ENCODE measurements around the gene ICA1. TPM values are rescaled to one million over a fixed set of nuclear protein-coding genes. Genes with fewer than 3 reads are reported as not detected.
"Not testable (repeated sequence)": the region's sequence is repeated elsewhere in the genome, so short reads cannot be mapped to it uniquely, and the experiment has no call there.

ICA1 gene
- total RNA-seq, 5 donors from 2014 or later (not counting 1 experiment from before 2014, with no cell fraction given) = 0.82 to 2.4 (median 1.1) TPM

GRCh38 chr7:8297023-8297422, 35.1 kb upstream of the ICA1 start:
- H3K4me3 Mint-ChIP-seq; H3K36me3 ChIP-seq (ENCODE audit: control insufficient read depth in 2 of 2, extremely low read depth in 1 of 2, insufficient read depth in 1 of 2, low read length in 1 of 2); H3K4me1 Mint-ChIP-seq; DNase-seq; H3K36me3 Mint-ChIP-seq; H3K4me3 ChIP-seq (ENCODE audit: control insufficient read depth in 1 of 2, extremely low read depth in 1 of 2, low read length in 1 of 2); H3K9me3 Mint-ChIP-seq; H3K27ac Mint-ChIP-seq; H3K27me3 ChIP-seq (replicated peaks in 1 of 2; ENCODE audit: control insufficient read depth in 2 of 2, extremely low read depth in 1 of 2, insufficient read depth in 2 of 2, low read length in 1 of 2); H3K4me1 ChIP-seq (ENCODE audit: control insufficient read depth in 1 of 2, extremely low read depth in 1 of 2, insufficient read depth in 2 of 2, low read length in 2 of 2); POLR2A ChIA-PET; H3K9me3 ChIP-seq; ATAC-seq (replicated peaks in 1 of 4); H3K27ac ChIP-seq (ENCODE audit: low read length): not testable (repeated sequence)
- H3K27me3 Mint-ChIP-seq = peaks cover 14 to 20% of the 10 kb centered on the region in 2 donors
- CTCF ChIA-PET = interaction anchor here in 1 of 2 donors (0.6 kb wide), 1 partner anchor 9 kb away, joined by 3 read pairs; no protein-coding TSS in a partner anchor
- WGBS (ENCODE audit: insufficient coverage) = 100% methylated on average over 1 of the region's 7 CpGs

GRCh38 chr7:8296362-8296659, 34.3 kb upstream of the ICA1 start:
- H3K9me3 Mint-ChIP-seq = no peaks in the 10 kb centered on the region
- H3K36me3 Mint-ChIP-seq = no peaks in the 10 kb centered on the region
- CTCF ChIA-PET = interaction anchor here (0.7 to 1.7 kb wide), 22 partner anchors 9 to 1194 kb away, joined by 3 to 14 read pairs (median 4); no protein-coding TSS in a partner anchor
- peaks cover 0 to 3% of the 10 kb centered on the region in 2 experiments for H3K27me3 ChIP-seq (replicated peaks in 1 of 2; ENCODE audit: control insufficient read depth in 2 of 2, extremely low read depth in 1 of 2, insufficient read depth in 2 of 2, low read length in 1 of 2)
- H3K9me3 ChIP-seq = no peaks in the 10 kb centered on the region
- WGBS (ENCODE audit: insufficient coverage) = no CpG with 5 or more reads among the region's 1 CpG
- H3K27ac ChIP-seq (ENCODE audit: low read length) = no peak overlapping the region
- H3K4me3 Mint-ChIP-seq = no peak overlapping the region
- H3K4me3 ChIP-seq (ENCODE audit: control insufficient read depth in 1 of 2, extremely low read depth in 1 of 2, low read length in 1 of 2) = no peak overlapping the region
- no peak overlapping the region for H3K27ac Mint-ChIP-seq
- no peaks in the 10 kb centered on the region for H3K36me3 ChIP-seq (ENCODE audit: control insufficient read depth in 2 of 2, extremely low read depth in 1 of 2, insufficient read depth in 1 of 2, low read length in 1 of 2)
- H3K27me3 Mint-ChIP-seq = peaks cover 16 to 20% of the 10 kb centered on the region in 2 donors
- H3K4me1 Mint-ChIP-seq = peaks cover 0 to 3% (median 3%) of the 10 kb centered on the region in 3 donors
- ATAC-seq (replicated peaks in 1 of 4) (no peak), DNase-seq (no peak)
- POLR2A ChIA-PET = no interaction called here
- H3K4me1 ChIP-seq (ENCODE audit: control insufficient read depth in 1 of 2, extremely low read depth in 1 of 2, insufficient read depth in 2 of 2, low read length in 2 of 2) = no peaks in the 10 kb centered on the region

DNA sequence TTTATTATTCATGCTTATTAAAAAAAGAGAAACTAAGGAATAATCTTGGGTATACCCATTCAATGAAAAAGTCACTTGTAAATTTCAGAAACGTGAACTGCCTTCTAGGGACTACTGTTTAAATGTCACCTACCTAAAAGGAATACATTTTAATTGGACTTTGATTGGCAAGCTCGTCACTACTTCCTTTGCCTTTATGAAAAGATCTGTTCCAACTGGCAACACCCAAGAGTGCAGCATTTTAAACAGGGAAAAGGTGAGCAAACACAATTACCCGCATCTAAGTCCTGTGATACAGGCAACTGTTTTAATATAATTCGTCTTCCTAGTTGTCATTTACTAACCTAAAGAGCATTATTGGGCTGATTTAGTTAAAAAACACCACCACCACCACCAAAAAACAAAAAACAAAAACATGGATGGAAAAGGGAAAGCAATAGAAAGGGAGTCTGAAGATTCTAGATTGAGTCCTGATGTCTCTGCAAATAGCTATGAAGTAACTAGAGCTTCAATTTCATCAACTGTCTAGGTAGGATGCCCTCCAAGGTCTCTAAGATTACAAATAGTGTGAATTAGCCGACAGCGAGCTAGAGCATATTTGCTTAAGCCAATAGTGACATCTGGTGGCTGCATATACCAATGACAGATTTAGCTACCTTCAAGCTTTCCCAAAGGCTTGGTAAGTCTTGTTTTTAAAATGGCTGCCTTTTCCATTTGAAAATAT, 33.8 kb upstream of the ICA1 start:
- Histone ChIP-seq H3K4me1 (ENCODE audit: control insufficient read depth in 1 of 2, extremely low read depth in 1 of 2, insufficient read depth in 2 of 2, low read length in 2 of 2) (no peaks in the 10 kb centered on the region), H3K27me3 (replicated peaks in 1 of 2; ENCODE audit: control insufficient read depth in 2 of 2, extremely low read depth in 1 of 2, insufficient read depth in 2 of 2, low read length in 1 of 2) (peaks cover 0 to 3% of the 10 kb centered on the region in 2 experiments), H3K27ac (ENCODE audit: low read length) (no peak overlapping the region), H3K9me3 (no peaks in the 10 kb centered on the region), H3K4me3 (ENCODE audit: control insufficient read depth in 1 of 2, extremely low read depth in 1 of 2, low read length in 1 of 2) (no peak overlapping the region), H3K36me3 (ENCODE audit: control insufficient read depth in 2 of 2, extremely low read depth in 1 of 2, insufficient read depth in 1 of 2, low read length in 1 of 2) (no peaks in the 10 kb centered on the region)
- DNase-seq (peak in 20 of 35 experiments; percentile 1 to 81 (median 10)), ATAC-seq (replicated peaks in 1 of 4) (peak; percentile 65 to 78 (median 71))
- ChIA-PET POLR2A (no interaction called here), CTCF (interaction anchor here (0.5 to 1.7 kb wide), 23 partner anchors 10 to 1194 kb away, joined by 3 to 14 read pairs (median 4); no protein-coding TSS in a partner anchor)
- WGBS (ENCODE audit: insufficient coverage) = 71% methylated on average over 1 of the region's 6 CpGs
- peaks cover 0 to 3% (median 3%) of the 10 kb centered on the region in 3 donors for H3K4me1 Mint-ChIP-seq
- H3K36me3 Mint-ChIP-seq = no peaks in the 10 kb centered on the region
- no peaks in the 10 kb centered on the region for H3K9me3 Mint-ChIP-seq
- peaks cover 16 to 20% of the 10 kb centered on the region in 2 donors for H3K27me3 Mint-ChIP-seq
- H3K4me3 Mint-ChIP-seq = no peak overlapping the region
- no peak overlapping the region for H3K27ac Mint-ChIP-seq

DNA sequence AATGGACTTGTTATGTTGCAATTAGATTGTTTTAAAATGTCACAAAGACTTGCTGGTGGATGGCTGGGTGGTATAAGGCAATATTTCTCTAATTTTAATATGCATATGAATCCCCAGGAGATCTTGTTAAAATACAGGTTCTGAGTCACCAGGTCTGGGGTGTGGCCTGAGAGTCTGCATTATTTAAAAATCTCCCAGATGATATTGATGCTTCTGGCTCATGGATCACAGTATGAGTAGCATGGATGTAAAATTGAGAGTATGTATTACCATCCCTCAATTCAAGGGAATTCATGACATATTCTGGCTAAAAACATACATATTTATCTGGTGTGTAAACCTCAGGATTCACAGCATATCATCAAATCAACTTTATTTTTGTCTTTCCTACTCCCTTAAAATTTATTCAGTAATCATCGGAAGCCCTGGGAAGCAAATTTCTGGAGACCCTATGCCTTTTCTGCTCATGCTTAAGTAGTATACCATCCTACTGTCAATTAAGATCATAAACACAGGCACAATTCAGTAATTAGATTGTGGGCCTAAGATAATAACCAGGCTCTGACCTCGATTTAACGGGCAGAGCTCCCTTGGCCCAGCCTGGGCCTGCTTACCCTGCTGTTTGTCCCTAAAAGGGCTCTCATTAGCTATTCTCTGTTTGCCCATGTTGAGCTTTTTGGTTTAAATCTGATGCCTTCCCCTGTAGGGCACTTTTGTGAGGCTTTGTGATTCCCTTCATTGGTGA, 29.6 kb upstream of the ICA1 start:
- no peak overlapping the region for H3K4me3 Mint-ChIP-seq
- no peaks in the 10 kb centered on the region for H3K4me1 ChIP-seq (ENCODE audit: control insufficient read depth in 1 of 2, extremely low read depth in 1 of 2, insufficient read depth in 2 of 2, low read length in 2 of 2)
- ATAC-seq (replicated peaks in 1 of 4) (no peak), DNase-seq (no peak)
- no peak overlapping the region for H3K27ac Mint-ChIP-seq
- no peaks in the 10 kb centered on the region for H3K9me3 ChIP-seq
- peaks cover 0 to 3% of the 10 kb centered on the region in 2 experiments for H3K27me3 ChIP-seq (replicated peaks in 1 of 2; ENCODE audit: control insufficient read depth in 2 of 2, extremely low read depth in 1 of 2, insufficient read depth in 2 of 2, low read length in 1 of 2)
- no peaks in the 10 kb centered on the region for H3K36me3 ChIP-seq (ENCODE audit: control insufficient read depth in 2 of 2, extremely low read depth in 1 of 2, insufficient read depth in 1 of 2, low read length in 1 of 2)
- no peak overlapping the region for H3K27ac ChIP-seq (ENCODE audit: low read length)
- no CpG with 5 or more reads among the region's 3 CpGs for WGBS (ENCODE audit: insufficient coverage)
- H3K36me3 Mint-ChIP-seq = no peaks in the 10 kb centered on the region
- peaks cover 22 to 25% of the 10 kb centered on the region in 2 donors for H3K27me3 Mint-ChIP-seq
- ChIA-PET POLR2A (no interaction called here), CTCF (no interaction called here)
- no peaks in the 10 kb centered on the region for H3K9me3 Mint-ChIP-seq
- H3K4me3 ChIP-seq (ENCODE audit: control insufficient read depth in 1 of 2, extremely low read depth in 1 of 2, low read length in 1 of 2) = no peak overlapping the region
- H3K4me1 Mint-ChIP-seq = peaks cover 0 to 3% (median 3%) of the 10 kb centered on the region in 3 donors

DNA sequence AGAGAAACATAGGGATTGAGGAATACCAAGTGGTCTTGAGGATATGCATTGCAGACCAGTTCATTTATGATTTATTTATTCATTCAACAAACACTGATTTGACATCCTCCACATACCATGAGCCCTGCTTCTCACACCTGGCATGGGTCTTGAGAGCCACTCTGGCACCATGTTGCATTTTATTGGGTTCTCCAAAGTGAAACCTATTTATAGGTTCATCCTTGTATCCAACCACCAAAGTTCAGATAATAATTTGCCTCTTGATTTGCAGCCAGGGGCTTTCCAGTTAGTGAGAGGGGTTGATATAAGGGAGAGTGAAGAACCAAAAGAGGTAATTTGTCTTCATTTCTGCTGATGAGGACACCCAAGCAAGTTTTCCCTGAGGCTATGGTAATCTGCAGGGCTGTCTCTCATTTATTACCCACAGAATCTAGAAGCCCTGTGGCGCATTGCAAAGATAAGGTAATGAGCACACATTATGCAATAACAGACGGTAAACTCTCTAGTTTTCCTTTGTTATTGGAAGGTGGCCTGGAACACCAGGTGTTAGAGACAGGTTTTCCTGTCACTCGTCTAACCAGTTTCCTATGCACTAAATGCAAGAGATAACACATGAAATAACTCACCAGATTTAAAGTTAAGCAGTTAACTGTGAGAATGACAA, 28.8 kb upstream of the ICA1 start:
- no peaks in the 10 kb centered on the region for H3K4me1 ChIP-seq (ENCODE audit: control insufficient read depth in 1 of 2, extremely low read depth in 1 of 2, insufficient read depth in 2 of 2, low read length in 2 of 2)
- Mint-ChIP-seq H3K9me3 (no peaks in the 10 kb centered on the region), H3K4me3 (no peak overlapping the region), H3K27me3 (peaks cover 19 to 22% of the 10 kb centered on the region in 2 donors), H3K4me1 (peaks cover 0 to under 1% (median under 1%) of the 10 kb centered on the region in 3 donors), H3K27ac (no peak overlapping the region), H3K36me3 (no peaks in the 10 kb centered on the region)
- ATAC-seq (replicated peaks in 1 of 4) (no peak), DNase-seq (no peak)
- no peaks in the 10 kb centered on the region for H3K36me3 ChIP-seq (ENCODE audit: control insufficient read depth in 2 of 2, extremely low read depth in 1 of 2, insufficient read depth in 1 of 2, low read length in 1 of 2)
- H3K4me3 ChIP-seq (ENCODE audit: control insufficient read depth in 1 of 2, extremely low read depth in 1 of 2, low read length in 1 of 2) = no peak overlapping the region
- POLR2A ChIA-PET = no interaction called here
- no peak overlapping the region for H3K27ac ChIP-seq (ENCODE audit: low read length)
- no CpG with 5 or more reads among the region's 3 CpGs for WGBS (ENCODE audit: insufficient coverage)
- H3K27me3 ChIP-seq (replicated peaks in 1 of 2; ENCODE audit: control insufficient read depth in 2 of 2, extremely low read depth in 1 of 2, insufficient read depth in 2 of 2, low read length in 1 of 2) = peaks cover 0 to 3% of the 10 kb centered on the region in 2 experiments
- no peaks in the 10 kb centered on the region for H3K9me3 ChIP-seq
- CTCF ChIA-PET = no interaction called here

DNA sequence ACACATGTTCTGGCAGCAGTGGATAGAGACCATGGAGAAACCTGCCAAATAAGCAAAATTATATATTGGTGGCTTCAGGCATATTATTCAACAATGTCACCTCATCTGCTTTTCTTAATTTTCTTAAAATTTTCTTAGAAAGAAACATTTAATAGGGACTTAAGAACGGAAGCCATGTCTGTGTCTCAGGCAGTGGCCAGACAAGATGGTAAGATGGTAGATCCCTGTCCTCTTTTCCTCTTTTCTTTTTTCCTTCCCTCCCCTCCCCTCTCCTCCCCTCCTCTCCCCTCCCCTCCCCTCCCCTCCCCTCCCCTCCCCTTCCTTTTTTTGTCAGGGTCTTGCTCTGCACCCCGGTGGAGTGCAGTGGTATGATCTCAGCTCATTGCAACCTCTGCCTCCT, 24.2 kb upstream of the ICA1 start:
- Mint-ChIP-seq H3K9me3 (no peaks in the 10 kb centered on the region), H3K4me3 (no peak overlapping the region), H3K27ac (no peak overlapping the region), H3K36me3 (no peaks in the 10 kb centered on the region), H3K4me1 (no peaks in the 10 kb centered on the region), H3K27me3 (peaks cover 7% of the 10 kb centered on the region in 2 donors)
- Histone ChIP-seq H3K9me3 (no peaks in the 10 kb centered on the region), H3K4me3 (ENCODE audit: control insufficient read depth in 1 of 2, extremely low read depth in 1 of 2, low read length in 1 of 2) (no peak overlapping the region), H3K4me1 (ENCODE audit: control insufficient read depth in 1 of 2, extremely low read depth in 1 of 2, insufficient read depth in 2 of 2, low read length in 2 of 2) (no peaks in the 10 kb centered on the region), H3K27ac (ENCODE audit: low read length) (no peak overlapping the region), H3K27me3 (replicated peaks in 1 of 2; ENCODE audit: control insufficient read depth in 2 of 2, extremely low read depth in 1 of 2, insufficient read depth in 2 of 2, low read length in 1 of 2) (no peaks in the 10 kb centered on the region), H3K36me3 (ENCODE audit: control insufficient read depth in 2 of 2, extremely low read depth in 1 of 2, insufficient read depth in 1 of 2, low read length in 1 of 2) (no peaks in the 10 kb centered on the region)
- ChIA-PET POLR2A (no interaction called here), CTCF (interaction anchor here in 1 of 2 donors (1.3 kb wide), 1 partner anchor 10 kb away, joined by 3 read pairs; no protein-coding TSS in a partner anchor)
- no peak for DNase-seq
- ATAC-seq (replicated peaks in 1 of 4) = no peak
- WGBS (ENCODE audit: insufficient coverage) = no CpG with 5 or more reads among the region's 2 CpGs
